SH-SY5Y (cell line): ENCODE measurements around the gene PDLIM1.

Experiments
- GATA2 ChIP-seq: IDR thresholded peaks from 2 replicates; pipeline ENCODE4 v1.6.1; 2011; ENCODE audit warnings: mild to moderate bottlenecking, low read depth, low read length
- GATA3 ChIP-seq: IDR thresholded peaks from 2 replicates; pipeline ENCODE4 v1.6.1; 2011; ENCODE audit warnings: low read depth, mild to moderate bottlenecking, low read length, moderate library complexity

- TF ChIP-seq GATA2 = no peak
- no peak for TF ChIP-seq GATA3
These were observed 33.8 kb upstream of the PDLIM1 start for GRCh38 chr10:95324436-95325268.
